Measurements from ENCODE around the gene GPR142.
"Not testable (repeated sequence)": the region's sequence is repeated elsewhere in the genome, so short reads cannot be mapped to it uniquely, and the experiment has no call there.

GPR142 gene

DNA sequence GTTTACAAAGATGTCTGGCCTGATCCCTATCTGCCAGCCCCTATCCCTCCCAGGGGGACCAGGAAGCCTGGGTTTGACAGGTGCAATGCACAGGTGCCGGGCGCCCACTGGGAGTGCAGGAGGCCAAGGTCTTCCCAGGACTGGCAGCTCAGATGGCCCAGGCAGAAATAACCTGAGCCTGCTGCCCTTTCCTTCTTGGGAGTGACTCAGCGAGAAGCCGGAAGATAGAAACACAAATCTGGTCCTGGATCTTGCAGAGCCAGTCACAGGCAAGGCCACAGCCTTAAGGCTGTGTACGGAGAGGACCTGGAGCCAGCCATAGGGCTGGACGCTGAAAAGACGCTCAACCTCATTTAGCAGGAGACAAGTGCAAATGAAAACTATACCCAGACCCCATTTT, 27.7 kb downstream of the GPR142 start:
- no peak for DNase-seq

DNA sequence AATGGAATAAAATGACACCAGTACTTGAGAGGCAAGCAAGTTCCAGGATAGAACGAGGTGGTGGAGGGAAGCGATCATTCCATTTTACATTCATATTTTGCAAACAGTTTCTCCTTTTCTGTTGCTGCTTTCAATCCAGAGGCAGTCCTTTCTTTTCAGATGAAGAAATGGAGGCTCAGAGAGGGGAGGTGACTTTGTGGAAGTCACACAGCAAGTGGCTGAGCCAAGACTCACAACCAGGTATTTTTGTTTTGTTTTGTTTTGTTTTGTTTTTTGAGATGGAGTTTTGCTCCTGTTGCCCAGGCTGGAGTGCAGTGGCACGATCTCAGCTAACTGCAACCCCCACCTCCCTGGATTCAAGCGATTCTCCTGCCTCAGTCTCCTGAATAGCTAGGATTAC, 29.3 kb downstream of the GPR142 start:
- DNase-seq, result no peak

- DNase-seq, result no peak
These were observed 34.7 kb downstream of the GPR142 start for GRCh38 chr17:74402048-74402447.

DNA sequence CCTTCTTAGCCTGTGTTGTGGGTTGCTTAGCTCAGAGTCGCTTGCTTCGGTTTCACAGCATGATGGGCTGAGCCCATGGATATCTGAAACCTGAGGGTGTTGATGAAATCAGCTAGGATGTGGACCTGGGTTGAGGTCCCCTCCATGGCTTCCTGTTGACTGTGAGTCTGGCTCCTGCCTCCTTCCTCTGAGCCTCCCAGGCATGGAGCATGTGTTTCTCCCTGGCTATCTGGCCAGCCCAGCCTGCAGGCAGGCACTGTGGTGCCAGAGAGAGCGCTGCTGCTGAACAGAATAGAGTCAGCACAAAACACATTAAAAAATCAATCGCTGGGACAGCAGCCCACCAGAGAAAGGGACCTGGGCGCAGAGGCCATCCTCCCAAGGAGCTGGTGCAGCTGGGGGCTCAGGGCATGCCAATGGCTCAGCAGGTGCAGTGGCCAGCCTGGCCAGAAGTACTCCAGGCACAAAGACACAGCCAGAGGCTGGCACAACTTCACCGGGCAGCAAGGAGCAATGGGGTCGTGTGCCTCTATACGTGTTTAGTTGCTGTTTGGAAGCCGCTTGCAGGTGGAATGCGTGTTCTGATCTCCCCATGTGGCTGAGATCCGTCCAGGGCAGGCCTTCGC, 36.3 kb downstream of the GPR142 start:
- DNase-seq, result no peak

DNA sequence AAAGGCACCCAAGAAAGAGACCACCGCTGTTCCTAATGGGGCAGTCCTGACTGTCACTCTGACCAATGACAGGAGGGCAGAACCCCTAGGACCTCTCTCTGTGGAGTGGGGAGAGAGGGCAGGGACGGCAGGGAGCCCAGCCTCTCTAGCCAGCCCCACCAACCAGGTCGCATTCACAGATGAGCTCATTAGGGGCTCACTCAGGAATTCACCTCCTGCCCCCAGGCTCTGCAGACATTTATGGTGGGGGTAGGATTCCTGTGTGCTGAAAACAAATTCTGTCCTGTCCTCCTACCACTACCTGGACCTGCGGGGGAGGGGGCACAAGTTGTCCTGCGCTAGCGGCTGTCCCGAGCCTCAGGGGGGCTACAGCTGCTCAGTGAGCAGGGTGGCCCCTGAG, 36.9 kb downstream of the GPR142 start:
- DNase-seq, result no peak

- DNase-seq, result no peak
These were observed 37.5 kb downstream of the GPR142 start for GRCh38 chr17:74404789-74405188.

DNA sequence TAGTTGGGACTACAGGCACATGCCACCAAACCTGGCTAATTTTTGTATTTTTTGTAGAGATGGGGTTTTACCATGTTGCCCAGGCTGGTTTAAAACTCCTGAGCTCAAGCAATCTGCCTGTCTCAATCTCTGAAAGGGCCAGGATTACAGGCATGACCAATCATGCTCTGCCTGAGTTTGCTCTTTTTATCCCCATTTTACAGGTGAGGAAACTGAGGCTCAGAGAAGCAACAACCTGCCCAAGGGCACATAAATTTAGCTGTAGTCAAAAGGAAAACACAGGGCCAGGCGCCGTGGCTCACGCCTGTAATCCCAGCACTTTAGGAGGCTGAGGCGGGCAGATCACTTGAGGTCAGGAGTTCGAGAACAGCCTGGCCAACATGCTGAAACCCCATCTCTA, 38.0 kb downstream of the GPR142 start:
- not testable (repeated sequence) for DNase-seq

- no peak for DNase-seq
These were observed 40.1 kb downstream of the GPR142 start for GRCh38 chr17:74407384-74407783.

DNA sequence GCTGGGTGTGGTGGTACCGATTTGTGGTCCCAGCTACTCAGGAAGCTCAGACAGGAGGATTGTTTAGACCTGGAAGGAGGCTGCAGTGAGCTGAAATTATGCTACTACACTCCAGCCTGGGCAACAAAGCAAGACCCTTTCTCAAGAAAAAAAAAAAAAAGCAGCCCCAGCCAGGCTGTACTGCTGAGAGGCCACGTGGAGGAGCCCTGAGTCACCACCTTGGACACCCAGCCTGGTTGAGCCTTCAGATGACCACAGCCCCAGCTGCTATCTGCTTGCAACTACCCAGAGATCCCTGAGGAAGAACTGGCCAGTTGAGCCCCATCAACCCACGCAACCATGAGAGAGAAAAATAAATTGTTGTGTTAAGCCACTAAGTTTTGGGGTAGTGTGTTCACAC, 41.0 kb downstream of the GPR142 start:
- peak; percentile 12 for DNase-seq

DNA sequence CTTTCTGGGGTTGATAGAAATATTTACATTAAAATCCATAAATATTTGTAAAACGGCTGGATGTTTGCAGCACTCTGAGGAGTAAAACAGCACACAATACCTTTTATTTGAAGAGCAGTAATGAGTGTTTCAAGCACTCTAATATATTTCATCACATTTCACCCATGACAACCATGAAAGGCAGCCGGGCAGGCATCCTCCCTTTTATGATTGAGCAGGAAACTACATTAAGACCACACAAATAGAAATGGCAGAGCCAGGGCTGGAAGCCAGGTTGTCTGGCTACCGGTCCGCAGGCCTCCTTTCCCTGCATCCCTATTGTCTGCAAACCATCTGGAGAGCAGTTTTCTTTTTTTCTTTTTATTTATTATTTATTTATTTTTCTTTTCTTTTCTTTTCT, 41.5 kb downstream of the GPR142 start:
- no peak for DNase-seq

DNA sequence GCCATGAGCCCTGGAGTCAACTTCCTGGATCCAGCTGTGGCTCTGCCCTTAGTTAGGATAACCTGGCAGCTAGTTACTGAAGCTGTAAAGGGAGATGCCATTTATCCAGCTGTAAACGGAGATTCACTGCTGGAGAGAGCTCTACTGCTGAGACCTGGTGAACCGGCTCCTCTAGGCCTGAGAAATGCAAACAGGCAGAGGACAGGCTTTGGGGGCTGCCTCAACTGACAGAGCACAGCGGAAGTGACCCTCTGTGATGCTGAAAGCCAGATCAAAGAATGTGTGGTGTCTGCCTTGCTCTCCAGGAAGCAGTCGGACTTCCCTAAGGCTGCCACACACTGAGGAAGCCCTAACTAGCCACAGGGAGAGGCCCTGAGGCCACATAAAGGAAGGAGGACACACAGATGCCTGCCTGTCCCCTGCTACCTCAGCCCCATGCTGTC, 42.7 kb downstream of the GPR142 start:
- no peak for DNase-seq

- no peak for DNase-seq
These were observed 45.3 kb downstream of the GPR142 start for GRCh38 chr17:74412581-74412980.

GRCh38 chr17:74413491-74413890, 46.2 kb downstream of the GPR142 start:
- DNase-seq, result no peak

DNA sequence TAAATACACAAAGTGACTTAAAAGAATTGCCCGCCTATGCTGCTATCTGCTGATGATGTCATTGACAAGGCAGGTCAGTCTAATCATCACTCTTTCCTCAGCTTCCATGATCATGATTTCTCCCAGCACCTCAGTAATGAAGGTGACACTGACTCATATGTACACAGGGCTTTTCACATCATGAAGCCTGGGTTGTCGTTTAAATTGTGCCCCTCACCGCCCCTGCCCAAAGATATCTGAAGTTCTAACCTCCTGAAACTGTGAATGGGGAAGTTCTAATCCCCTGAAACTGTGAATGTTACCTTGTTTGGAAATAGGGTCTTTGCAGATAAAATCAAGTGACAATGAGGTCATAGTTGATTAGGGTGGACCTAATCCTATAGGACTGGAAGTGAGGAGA, 47.2 kb downstream of the GPR142 start:
- no peak for DNase-seq

- DNase-seq, result no peak
These were observed 48.5 kb downstream of the GPR142 start for GRCh38 chr17:74415608-74416396.

GRCh38 chr17:74417178-74418045, 50.1 kb downstream of the GPR142 start:
- DNase-seq, result peak; percentile 30

DNA sequence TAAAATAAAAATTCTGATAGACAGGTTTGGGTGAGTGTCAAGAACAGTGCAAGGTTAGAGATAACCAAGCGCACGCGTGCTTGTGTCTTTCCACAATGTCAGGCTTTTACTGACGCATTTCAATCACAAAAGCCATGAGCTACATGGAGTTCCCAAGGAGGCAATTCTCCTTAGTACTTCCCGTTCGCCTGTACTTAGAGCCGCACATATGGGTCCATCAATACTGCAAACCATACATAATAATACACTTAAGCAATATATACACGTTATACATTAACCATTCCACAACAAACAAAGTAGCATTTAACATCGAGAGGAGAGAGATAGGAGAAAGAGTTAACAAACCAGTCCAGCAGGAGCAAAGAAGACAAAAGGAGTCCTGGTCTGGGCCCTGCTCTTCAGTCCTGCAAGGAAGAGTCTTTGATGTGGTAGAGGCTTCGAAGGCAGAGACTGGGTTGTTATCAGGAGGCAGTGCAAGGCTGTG, 52.7 kb downstream of the GPR142 start:
- DNase-seq, result no peak
